IPS DF 19.7 (cell line): Measurements from ENCODE around the gene PIEZO2.
"Not testable (repeated sequence)": the region's sequence is repeated elsewhere in the genome, so short reads cannot be mapped to it uniquely, and the experiment has no call there.

Source experiments
- DNase-seq: peaks from one replicate; pipeline ENCODE4 v3.0.0-alpha.2; 2013; ENCODE audit warnings: low read depth, low spot score

PIEZO2 gene

DNA sequence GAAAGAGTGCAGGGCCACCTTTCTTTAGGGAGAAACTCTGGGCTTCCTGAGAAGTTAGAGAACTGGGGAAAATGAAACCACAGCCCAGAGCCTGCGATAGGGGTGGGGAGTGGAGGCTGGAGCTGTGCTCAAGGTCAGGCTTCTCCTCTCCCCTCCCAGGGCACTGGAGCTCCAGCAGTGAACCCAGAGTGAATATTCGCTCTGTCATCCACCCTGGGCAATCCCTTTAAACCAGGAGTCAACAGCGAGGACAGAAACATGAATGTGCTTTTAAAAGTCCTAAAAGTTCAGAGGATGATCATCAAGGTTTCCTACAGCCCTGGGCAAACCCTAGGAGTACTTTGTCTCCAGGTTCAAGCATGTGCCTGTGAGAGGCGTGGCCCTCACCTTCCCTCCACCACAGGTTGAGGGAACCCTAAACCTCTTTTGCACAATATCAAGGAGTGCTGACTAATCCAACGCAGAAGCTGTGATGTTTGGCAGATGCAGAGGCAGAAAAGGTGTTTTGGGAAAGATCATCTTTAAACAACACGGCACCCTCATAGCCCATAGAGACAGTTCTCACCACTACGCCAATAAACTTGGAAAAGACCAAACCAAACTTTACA is 522.7 kb downstream of the PIEZO2 start:
- DNase-seq, result not testable (repeated sequence)

DNA sequence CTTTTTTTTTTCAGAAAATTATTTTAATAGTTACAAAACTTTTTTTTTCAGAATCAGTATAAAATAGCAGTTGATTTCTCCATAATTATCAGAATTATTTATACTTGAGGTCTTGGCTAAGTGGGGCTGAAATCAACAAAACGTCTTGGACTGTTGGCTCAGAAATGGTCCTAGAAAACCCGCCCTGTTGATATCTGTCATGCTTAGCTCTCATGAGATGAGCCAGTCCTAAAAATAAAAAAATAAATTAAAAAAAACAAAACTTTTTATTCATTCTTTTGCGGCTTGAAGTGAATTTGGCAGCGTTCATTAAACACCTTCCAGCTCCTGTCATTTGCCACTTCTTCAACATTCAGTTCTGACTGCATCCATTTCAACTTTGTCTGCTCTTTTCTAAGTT is 525.8 kb downstream of the PIEZO2 start:
- DNase-seq, result not testable (repeated sequence)

DNA sequence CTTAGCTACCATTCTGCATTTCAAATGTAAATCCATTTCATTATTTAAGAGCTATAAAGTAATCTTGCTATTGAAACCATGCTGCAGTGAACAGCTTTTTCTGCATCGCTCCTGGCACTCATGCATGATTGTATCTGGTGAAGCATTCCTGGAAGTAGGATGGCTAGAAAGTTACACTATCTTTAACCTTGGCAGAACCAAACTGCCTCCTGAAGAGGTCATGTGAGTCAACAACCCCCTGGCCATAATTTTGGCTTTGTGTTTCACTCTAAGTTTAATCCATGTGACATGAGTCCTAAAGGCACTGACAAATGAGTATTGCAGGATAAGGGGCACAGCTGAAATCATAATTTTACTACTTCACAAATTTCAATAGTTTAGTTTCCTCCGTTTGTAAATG is 526.4 kb downstream of the PIEZO2 start:
- DNase-seq, result not testable (repeated sequence)

DNA sequence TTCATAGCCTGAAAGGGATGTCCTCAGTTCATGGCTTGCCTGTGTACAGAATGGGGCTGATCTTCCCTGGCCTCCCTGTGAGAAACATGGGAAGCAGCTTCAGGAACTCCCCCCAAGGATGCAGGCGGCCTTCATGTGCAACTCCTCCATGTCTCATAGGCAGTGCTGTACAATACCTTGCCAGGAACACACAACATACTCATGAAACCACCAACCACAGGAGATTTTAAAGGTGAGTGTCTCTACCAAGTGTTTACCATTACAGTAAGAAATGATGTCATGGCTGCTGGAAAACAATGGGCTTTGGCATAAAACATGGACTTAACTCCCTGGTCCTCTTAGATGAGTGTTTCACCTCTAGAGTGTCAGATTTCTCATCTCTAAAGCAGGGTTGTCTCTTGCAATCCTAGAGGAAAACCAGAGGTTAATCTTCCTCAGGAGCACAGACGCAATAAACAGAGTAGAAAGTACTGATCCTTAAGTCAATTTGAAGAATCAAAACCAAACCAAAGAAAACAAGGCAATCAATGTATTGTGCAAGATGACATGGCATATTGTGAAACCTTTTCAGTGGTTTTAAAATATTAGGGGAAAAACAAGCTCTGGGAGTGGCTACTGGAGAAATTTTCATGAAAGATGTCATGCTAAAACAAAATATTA is 528.6 kb downstream of the PIEZO2 start:
- not testable (repeated sequence) for DNase-seq
